NCI-H146 treated with DMSO at 0.1 percent for 48 hours (cell line): ENCODE measurements around the gene CUX1.
"Not testable (repeated sequence)": the region's sequence is repeated elsewhere in the genome, so short reads cannot be mapped to it uniquely, and the experiment has no call there.

ENCODE experiments used
- DNase-seq: peaks from one replicate; lab custom pipeline; 2025; ENCODE audit not compliant: unreplicated experiment; lab: John Stamatoyannopoulos, UW

Gene CUX1

GRCh38 chr7:102202556-102202955, 385.1 kb downstream of the CUX1 start:
- no peak for DNase-seq

- no peak for DNase-seq
These were observed 385.8 kb downstream of the CUX1 start for GRCh38 chr7:102203218-102203617.

- no peak for DNase-seq
These were observed 386.8 kb downstream of the CUX1 start for GRCh38 chr7:102204212-102204611.

- DNase-seq = no peak
These were observed 388.5 kb downstream of the CUX1 start for GRCh38 chr7:102205915-102206314.

- DNase-seq = no peak
These were observed 391.4 kb downstream of the CUX1 start for GRCh38 chr7:102208826-102209225.

GRCh38 chr7:102210787-102211186, 393.4 kb downstream of the CUX1 start:
- no peak for DNase-seq

- no peak for DNase-seq
These were observed 394.4 kb downstream of the CUX1 start for GRCh38 chr7:102211590-102212550.

GRCh38 chr7:102214477-102215072, 397.1 kb downstream of the CUX1 start:
- DNase-seq = no peak

- DNase-seq = no peak
These were observed 397.8 kb downstream of the CUX1 start for GRCh38 chr7:102215256-102215655.

GRCh38 chr7:102215711-102216110, 398.3 kb downstream of the CUX1 start:
- DNase-seq = no peak

- DNase-seq = no peak
These were observed 399.3 kb downstream of the CUX1 start for GRCh38 chr7:102216573-102217314.

- no peak for DNase-seq
These were observed 402.9 kb downstream of the CUX1 start for GRCh38 chr7:102220229-102220850.

GRCh38 chr7:102220960-102221800, 403.8 kb downstream of the CUX1 start:
- DNase-seq = no peak

GRCh38 chr7:102221961-102222360, 404.5 kb downstream of the CUX1 start:
- DNase-seq = no peak

GRCh38 chr7:102222445-102222844, 405.0 kb downstream of the CUX1 start:
- no peak for DNase-seq

- DNase-seq = no peak
These were observed 405.8 kb downstream of the CUX1 start for GRCh38 chr7:102223184-102223583.

- DNase-seq = no peak
These were observed 407.6 kb downstream of the CUX1 start for GRCh38 chr7:102225025-102225424.

GRCh38 chr7:102227371-102227770, 409.9 kb downstream of the CUX1 start:
- no peak for DNase-seq

GRCh38 chr7:102228935-102229334, 411.5 kb downstream of the CUX1 start:
- no peak for DNase-seq

GRCh38 chr7:102230162-102230561, 412.7 kb downstream of the CUX1 start:
- DNase-seq = not testable (repeated sequence)
